ENCODE measurements around the gene TOMT.

Gene TOMT

DNA sequence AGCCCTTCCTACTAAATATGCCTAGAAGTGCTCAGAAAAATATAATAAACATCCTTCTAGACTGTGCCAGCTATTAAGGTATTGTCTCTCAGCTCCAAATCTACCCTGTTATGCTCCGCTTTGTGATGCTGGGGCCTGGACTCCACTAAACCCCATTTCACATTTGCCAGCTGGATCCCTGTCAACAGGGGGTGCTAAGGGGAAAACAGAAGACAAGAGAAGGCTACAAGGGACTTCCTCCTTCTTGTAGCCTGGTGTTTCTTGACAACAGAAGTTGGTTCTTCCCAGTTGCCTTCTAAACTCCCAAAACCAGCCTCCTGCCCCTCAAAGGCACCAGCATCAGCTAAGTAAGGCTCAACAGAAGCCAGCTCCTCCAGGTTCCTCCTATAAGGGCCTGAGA, 30.6 kb upstream of the TOMT start:
- no peak for TF ChIP-seq ZNF8 (CRISPR knock-in tag; IDR thresholded peaks at IDR 0.05)
- TF ChIP-seq, protein P1, sequence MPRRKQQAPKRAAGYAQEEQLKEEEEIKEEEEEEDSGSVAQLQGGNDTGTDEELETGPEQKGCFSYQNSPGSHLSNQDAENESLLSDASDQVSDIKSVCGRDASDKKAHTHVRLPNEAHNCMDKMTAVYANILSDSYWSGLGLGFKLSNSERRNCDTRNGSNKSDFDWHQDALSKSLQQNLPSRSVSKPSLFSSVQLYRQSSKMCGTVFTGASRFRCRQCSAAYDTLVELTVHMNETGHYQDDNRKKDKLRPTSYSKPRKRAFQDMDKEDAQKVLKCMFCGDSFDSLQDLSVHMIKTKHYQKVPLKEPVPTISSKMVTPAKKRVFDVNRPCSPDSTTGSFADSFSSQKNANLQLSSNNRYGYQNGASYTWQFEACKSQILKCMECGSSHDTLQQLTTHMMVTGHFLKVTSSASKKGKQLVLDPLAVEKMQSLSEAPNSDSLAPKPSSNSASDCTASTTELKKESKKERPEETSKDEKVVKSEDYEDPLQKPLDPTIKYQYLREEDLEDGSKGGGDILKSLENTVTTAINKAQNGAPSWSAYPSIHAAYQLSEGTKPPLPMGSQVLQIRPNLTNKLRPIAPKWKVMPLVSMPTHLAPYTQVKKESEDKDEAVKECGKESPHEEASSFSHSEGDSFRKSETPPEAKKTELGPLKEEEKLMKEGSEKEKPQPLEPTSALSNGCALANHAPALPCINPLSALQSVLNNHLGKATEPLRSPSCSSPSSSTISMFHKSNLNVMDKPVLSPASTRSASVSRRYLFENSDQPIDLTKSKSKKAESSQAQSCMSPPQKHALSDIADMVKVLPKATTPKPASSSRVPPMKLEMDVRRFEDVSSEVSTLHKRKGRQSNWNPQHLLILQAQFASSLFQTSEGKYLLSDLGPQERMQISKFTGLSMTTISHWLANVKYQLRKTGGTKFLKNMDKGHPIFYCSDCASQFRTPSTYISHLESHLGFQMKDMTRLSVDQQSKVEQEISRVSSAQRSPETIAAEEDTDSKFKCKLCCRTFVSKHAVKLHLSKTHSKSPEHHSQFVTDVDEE (CRISPR knock-in tag; IDR thresholded peaks at IDR 0.05): no peak
- TF ChIP-seq BACH2 (CRISPR knock-in tag; IDR thresholded peaks at IDR 0.05; ENCODE audit: borderline replicate concordance): no peak
- ATAC-seq: no peak

DNA sequence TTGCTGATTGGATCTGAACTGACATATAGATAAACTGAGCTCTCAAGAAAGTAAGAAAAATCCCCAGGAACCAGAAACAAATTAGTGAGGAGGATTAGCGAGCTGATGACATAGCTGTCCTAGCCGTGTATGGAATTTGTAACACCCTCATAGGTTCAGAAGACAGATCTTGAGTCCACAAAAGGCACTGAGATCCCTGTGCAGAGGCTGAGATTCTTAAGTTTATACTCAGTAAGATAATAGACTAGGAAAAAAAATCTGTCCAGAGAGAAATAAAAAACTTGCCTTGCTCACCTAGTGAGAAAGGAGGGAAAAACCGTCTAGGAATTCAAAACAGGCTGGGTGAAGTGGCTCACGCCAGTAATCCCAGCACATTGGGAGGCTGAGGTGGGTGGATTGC, 30.0 kb upstream of the TOMT start:
- ATAC-seq: no peak
- TF ChIP-seq, protein P1 (CRISPR knock-in tag; IDR thresholded peaks at IDR 0.05): no peak

DNA sequence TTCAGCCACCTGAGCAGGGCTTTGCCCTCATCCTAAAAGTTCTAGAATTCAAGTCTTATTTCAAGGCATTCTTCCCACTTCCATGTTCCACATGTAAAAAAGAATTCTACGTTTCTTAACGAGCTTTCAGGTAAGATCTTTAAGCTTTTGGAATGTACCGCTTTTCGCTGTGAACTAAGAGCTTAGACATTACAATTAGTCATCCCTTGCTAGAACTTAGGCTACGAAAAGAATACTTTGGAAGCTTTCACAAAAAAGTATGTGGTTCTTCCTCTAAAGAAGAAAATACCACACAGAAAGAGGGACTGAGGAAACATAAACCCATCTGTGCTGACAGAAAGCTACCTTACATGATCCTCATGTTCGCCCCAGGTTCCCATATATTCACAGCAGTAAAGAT, 27.2 kb upstream of the TOMT start:
- ATAC-seq: no peak
- TF ChIP-seq ESRRG (CRISPR knock-in tag; IDR thresholded peaks at IDR 0.05): no peak
- TF ChIP-seq, protein P2, sequence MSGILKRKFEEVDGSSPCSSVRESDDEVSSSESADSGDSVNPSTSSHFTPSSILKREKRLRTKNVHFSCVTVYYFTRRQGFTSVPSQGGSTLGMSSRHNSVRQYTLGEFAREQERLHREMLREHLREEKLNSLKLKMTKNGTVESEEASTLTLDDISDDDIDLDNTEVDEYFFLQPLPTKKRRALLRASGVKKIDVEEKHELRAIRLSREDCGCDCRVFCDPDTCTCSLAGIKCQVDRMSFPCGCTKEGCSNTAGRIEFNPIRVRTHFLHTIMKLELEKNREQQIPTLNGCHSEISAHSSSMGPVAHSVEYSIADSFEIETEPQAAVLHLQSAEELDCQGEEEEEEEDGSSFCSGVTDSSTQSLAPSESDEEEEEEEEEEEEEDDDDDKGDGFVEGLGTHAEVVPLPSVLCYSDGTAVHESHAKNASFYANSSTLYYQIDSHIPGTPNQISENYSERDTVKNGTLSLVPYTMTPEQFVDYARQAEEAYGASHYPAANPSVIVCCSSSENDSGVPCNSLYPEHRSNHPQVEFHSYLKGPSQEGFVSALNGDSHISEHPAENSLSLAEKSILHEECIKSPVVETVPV (CRISPR knock-in tag; IDR thresholded peaks at IDR 0.05): no peak
- no peak for TF ChIP-seq ARNTL (CRISPR knock-in tag; IDR thresholded peaks at IDR 0.05; ENCODE audit: borderline replicate concordance, low read depth)
- TF ChIP-seq TCF4 (CRISPR knock-in tag; IDR thresholded peaks at IDR 0.05; ENCODE audit: borderline replicate concordance): no peak
- TF ChIP-seq ZFP3 (CRISPR knock-in tag; IDR thresholded peaks at IDR 0.05): no peak
- no peak for TF ChIP-seq BACH2 (CRISPR knock-in tag; IDR thresholded peaks at IDR 0.05; ENCODE audit: borderline replicate concordance)
- TF ChIP-seq, protein P1 (CRISPR knock-in tag; IDR thresholded peaks at IDR 0.05): no peak
- TF ChIP-seq, protein P3, sequence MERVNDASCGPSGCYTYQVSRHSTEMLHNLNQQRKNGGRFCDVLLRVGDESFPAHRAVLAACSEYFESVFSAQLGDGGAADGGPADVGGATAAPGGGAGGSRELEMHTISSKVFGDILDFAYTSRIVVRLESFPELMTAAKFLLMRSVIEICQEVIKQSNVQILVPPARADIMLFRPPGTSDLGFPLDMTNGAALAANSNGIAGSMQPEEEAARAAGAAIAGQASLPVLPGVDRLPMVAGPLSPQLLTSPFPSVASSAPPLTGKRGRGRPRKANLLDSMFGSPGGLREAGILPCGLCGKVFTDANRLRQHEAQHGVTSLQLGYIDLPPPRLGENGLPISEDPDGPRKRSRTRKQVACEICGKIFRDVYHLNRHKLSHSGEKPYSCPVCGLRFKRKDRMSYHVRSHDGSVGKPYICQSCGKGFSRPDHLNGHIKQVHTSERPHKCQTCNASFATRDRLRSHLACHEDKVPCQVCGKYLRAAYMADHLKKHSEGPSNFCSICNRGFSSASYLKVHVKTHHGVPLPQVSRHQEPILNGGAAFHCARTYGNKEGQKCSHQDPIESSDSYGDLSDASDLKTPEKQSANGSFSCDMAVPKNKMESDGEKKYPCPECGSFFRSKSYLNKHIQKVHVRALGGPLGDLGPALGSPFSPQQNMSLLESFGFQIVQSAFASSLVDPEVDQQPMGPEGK (CRISPR knock-in tag; IDR thresholded peaks at IDR 0.05; ENCODE audit: borderline replicate concordance): no peak
- no peak for TF ChIP-seq SNAI2 (CRISPR knock-in tag; IDR thresholded peaks at IDR 0.05)
- TF ChIP-seq ZFP30 (CRISPR knock-in tag; IDR thresholded peaks at IDR 0.05): no peak
- TF ChIP-seq TOX (CRISPR knock-in tag; IDR thresholded peaks at IDR 0.05; ENCODE audit: borderline replicate concordance): no peak
- TF ChIP-seq GLIS3 (CRISPR knock-in tag; IDR thresholded peaks at IDR 0.05): no peak
- TF ChIP-seq ZNF8 (CRISPR knock-in tag; IDR thresholded peaks at IDR 0.05): no peak
- TF ChIP-seq ZNF565 (CRISPR knock-in tag; conservative IDR thresholded peaks at IDR 0.05; ENCODE audit: low read depth): no peak
- no peak for TF ChIP-seq PPARA (CRISPR knock-in tag; IDR thresholded peaks at IDR 0.05; ENCODE audit: borderline replicate concordance)
- no peak for TF ChIP-seq CSDC2 (CRISPR knock-in tag; IDR thresholded peaks at IDR 0.05)
- TF ChIP-seq OSR1 (CRISPR knock-in tag; IDR thresholded peaks at IDR 0.05): no peak

Data from SK-N-SH treated with all-trans-retinoic acid at 6 μM for 48 hours (cell line).